Stimulated activated CD8-positive, alpha-beta memory T cell treated with anti-CD3 and anti-CD28 coated beads, Interleukin-15, amount 100 ng/mL, for 48 hours (primary cell): ENCODE measurements around the gene BAIAP2L1.

Source experiments
- DNase-seq, 2 donors: peaks; one replicate each; pipeline ENCODE4 v3.0.0-alpha.2; 2020; ENCODE audit warnings: low read depth in 2 of 2

The BAIAP2L1 gene

GRCh38 chr7:98276241-98276761, 124.6 kb downstream of the BAIAP2L1 start:
- DNase-seq = no peak

- no peak for DNase-seq
These were observed 133.6 kb downstream of the BAIAP2L1 start for GRCh38 chr7:98267303-98267702.

- DNase-seq = no peak
These were observed 134.1 kb downstream of the BAIAP2L1 start for GRCh38 chr7:98266840-98267239.

GRCh38 chr7:98265841-98266271, 135.0 kb downstream of the BAIAP2L1 start:
- DNase-seq = no peak

GRCh38 chr7:98257701-98258100, 143.2 kb downstream of the BAIAP2L1 start:
- DNase-seq = no peak

GRCh38 chr7:98256431-98256830, 144.5 kb downstream of the BAIAP2L1 start:
- no peak for DNase-seq

GRCh38 chr7:98254951-98255610, 145.8 kb downstream of the BAIAP2L1 start:
- DNase-seq = no peak

GRCh38 chr7:98254516-98254915, 146.4 kb downstream of the BAIAP2L1 start:
- DNase-seq = no peak

GRCh38 chr7:98252425-98253054, 148.3 kb downstream of the BAIAP2L1 start:
- DNase-seq = no peak

GRCh38 chr7:98251601-98252424, 149.1 kb downstream of the BAIAP2L1 start, which contains the start of gene TECPR1:
Gene TECPR1, minus strand, starts transcription at chr7:98252232. Its CDS starts 6,086 bp downstream, at chr7:98246146.
- peak; percentile 88 to 89 for DNase-seq

- no peak for DNase-seq
These were observed 149.7 kb downstream of the BAIAP2L1 start for GRCh38 chr7:98251231-98251600.

- DNase-seq = no peak
These were observed 150.1 kb downstream of the BAIAP2L1 start for GRCh38 chr7:98250789-98251188.

- DNase-seq = no peak
These were observed 151.8 kb downstream of the BAIAP2L1 start for GRCh38 chr7:98249106-98249505.

GRCh38 chr7:98248156-98248555, 152.7 kb downstream of the BAIAP2L1 start:
- no peak for DNase-seq

GRCh38 chr7:98244871-98245270, 156.0 kb downstream of the BAIAP2L1 start:
- no peak for DNase-seq

- no peak for DNase-seq
These were observed 158.0 kb downstream of the BAIAP2L1 start for GRCh38 chr7:98242934-98243333.

GRCh38 chr7:98242342-98242741, 158.5 kb downstream of the BAIAP2L1 start:
- DNase-seq = no peak

GRCh38 chr7:98241674-98242241, 159.1 kb downstream of the BAIAP2L1 start:
- no peak for DNase-seq
